NCI-H1105 (cell line): ENCODE measurements around the gene HS1BP3.

ENCODE experiments used
- DNase-seq: peaks from one replicate; lab custom pipeline; 2025; lab: John Stamatoyannopoulos, UW

HS1BP3 gene

DNA sequence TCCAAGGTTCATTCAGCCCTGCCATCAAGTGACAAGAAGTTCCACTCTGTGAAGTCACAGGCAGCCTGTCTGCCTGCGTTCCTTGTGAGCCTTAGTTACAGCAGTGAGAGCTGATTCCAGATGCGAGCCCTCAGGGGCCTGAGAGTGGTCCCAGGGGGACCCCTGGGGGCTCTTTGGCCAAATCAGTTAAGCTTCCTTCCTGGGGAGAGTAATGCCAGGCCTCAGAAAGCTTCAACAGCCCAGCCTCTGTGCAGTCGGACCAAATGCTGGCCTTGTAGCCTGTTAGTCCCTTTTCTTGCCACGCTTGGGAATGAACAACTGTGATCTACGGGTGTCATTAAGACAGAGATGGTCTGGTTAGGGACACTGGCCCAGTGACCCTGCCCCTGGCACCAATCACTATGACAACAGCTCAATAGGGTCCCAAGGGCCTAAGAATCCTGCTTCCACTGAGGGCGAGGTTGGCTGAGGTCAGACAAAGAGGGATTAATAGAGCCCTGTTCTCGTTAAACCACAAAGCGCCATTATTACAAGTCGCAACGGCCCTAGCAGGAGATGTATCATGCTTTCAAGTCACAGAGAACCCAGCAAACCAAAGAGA is 50.9 kb downstream of the HS1BP3 start:
- DNase-seq = no peak

DNA sequence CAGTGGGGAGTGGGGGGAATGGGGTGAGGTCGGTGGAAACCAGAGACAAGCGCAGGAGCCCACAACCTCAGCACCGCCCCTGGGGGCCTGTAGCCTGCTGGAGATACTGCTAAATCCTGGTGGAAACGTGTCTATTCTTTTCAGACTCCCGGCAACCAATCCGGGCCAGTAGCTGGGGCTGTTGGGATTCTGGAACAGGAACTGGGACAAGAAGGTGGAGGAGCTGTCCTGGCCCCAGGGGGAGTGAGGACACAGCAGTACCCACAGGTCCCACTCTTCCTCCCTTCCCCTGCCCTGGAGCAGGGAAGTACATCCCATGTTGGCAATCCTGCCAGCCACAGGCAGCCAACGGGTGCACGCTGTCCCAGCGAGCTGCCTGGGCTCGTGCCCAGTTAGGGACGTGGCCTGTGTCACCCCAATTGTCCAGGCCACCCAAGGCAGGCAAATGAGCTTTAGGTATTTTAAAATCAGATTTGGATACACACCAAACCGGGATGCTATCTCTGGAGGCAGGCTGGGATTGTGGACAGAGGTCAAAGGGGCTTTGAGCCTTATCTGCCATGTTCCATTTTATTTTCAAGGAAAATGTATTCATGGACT is 51.8 kb downstream of the HS1BP3 start:
- no peak for DNase-seq

DNA sequence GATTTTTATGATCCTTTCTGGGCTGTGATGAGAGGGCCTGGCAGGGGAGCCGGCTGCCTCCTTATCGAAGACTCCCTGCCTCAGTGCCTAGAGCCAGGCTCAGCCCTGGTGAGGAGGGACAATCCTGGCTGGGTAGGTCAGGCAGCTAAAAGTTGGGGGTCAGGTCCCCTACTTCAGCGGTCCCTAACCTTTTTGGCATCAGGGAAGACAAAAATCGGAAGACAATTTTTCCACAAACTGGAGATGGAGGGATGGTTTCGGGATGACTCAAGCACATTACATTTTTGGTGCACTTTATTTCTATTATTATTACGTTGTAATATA is 53.1 kb downstream of the HS1BP3 start:
- DNase-seq = no peak

DNA sequence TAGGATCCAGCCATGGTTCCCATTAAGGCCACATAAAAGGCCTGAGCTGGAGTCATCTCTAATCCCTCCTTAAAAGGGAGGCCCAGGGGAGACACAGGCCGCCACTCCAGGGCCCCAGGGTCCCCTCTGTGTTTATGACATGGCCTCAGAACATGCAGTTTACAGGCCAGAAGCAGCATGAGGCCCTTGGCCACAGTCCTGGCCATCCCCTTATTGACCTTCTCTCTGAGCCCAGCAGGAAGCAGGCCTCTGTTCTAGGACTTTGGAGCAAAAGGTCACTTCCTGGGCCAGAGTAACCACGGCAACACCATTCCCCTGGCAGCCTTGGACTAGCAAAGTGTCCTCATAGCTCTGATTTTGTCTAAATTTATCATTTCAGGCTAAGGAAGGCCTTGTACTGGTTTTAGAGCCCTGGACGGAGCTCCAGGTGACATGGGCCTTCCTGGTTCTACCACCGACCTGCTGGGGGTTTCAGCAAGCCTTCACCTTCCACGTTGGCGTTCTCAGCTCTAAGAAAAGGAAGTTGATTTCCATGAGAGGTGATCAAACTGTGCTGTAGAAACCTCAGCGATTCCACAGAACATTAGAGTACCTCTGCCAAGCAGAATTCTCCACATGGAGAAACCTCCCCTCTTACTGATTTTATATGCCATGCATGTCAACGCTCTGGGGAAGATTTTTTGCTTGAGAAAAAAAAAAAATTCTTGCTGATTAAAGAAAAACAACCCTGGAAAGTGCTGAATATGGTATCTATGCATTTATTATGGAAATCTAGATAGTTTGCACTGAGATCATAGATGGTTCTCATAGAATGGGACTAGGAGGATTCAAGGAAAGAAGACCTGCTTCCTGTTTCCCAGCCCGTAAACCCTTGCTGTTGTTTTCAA is 53.7 kb downstream of the HS1BP3 start:
- no peak for DNase-seq

DNA sequence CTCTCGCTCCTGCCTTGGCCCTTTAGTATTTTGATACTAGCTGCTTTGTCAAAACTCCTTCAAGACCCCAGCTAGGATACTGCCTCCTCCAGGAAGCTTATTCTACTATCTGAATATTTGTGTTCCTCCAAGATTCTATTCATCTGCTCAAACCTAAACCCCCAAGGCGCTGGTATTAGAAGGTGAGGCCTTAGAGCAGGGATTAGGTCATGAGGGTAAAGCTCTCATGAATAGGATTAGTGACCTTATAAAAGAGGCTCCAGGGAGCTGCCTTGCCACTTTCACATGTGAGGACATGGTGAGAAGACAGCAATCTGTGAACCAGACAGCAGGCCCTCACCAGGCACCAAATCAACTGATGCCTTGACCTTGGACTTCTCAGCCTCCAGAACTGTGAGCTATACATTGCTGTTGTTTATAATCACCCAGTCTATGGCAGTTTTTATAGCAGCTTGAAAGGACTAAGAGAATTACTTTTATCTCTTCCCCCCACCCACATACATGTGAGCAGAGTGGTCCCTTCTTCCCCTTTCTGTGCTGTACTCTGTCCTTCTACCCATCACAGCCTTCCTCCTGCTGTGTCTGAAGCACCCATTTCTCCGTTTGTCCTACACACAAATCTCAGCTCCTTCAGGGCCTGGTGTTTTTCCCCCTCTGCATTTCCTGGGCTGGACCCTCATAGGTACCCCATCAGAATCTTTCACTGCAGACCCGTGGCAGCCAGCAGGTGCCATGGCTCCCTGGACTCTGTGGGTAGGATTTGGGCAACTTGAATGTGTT is 54.5 kb downstream of the HS1BP3 start:
- DNase-seq = no peak

DNA sequence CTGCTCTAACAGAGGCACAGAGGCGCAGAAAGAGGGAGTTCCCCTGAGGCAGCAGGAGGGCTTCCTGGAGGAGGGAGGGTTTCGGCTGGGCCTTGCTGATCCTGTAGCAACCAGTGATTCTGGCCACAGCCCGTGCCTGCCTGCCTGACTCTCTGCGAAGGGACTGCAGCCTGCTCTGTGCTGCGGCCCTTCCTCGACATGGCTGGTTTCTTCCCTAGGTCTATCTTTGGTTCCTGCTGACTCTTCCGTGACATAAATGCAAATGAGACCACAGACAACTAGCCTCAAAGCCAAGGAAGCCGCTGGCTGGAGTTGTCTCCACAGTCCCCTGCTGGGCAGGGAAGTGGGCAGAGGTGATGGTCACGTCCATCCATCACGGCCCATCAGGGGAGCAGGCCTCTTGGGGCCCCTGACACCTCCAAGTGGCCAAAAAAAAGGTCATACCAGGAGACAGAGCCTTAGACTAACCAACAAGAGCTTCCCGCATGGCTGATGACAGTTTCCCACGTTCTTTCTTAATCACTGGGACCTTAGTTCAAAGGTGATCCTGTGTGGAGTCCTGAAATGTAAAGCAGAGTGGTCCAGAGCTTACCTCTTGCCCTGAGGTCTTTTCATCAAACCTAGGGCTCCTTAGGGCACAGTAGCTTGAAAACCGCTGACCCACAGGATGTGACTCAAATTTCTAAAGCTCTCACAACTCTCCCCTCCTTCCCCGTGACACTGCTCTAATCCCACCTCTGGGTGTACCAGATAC is 55.3 kb downstream of the HS1BP3 start:
- no peak for DNase-seq

DNA sequence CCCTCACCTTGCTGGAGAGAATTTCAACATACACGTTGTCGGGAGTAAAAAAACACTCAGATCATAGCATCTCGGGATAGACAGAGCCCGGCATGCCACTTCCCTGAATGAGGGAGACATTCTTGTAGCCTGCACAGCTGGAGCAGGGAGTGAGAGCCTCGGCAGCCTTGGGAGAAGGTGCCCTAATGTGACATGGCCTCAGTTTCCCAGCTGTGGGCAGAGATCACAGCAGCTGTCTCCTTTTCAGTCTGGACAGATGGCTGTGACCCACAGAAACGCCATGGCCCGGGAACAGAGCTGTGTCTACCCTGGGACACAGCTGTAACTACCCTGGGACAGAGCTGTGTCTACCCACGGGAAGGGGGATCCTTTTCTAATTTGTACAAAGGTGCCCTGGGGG is 55.9 kb downstream of the HS1BP3 start:
- DNase-seq = no peak

DNA sequence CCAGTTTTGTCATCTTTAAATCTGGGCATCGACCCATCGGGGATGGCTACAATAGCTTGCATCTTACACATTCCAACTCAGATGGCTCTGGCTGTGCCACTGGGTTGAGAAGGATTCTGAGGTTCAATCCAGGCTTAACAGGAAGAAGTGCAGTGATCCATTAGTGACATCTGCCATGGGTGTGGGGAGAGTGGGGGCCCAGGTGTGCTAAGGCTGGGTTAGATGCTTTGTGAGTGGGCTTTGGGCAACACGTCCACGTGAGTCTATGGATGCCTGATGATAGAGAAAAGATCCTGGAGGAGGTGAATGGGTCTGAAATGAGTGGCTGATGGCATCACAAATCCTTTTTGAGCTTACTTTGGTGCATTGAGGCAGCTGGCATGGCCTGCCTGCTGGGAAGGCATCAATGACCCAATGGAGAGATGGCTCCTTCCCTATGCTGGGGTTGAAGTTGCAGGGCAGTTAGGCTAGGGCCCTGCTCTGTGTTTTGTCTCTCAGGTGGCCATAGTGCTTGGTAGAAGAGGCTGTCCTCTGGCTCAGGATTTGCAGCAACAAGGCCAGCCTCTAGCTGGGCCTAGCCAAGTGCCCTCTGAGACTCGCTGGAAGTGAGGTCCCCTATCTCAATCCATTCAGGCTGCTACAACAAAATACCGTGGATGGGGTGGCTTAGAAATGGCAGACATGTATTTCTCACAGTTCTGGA is 56.7 kb downstream of the HS1BP3 start:
- no peak for DNase-seq

DNA sequence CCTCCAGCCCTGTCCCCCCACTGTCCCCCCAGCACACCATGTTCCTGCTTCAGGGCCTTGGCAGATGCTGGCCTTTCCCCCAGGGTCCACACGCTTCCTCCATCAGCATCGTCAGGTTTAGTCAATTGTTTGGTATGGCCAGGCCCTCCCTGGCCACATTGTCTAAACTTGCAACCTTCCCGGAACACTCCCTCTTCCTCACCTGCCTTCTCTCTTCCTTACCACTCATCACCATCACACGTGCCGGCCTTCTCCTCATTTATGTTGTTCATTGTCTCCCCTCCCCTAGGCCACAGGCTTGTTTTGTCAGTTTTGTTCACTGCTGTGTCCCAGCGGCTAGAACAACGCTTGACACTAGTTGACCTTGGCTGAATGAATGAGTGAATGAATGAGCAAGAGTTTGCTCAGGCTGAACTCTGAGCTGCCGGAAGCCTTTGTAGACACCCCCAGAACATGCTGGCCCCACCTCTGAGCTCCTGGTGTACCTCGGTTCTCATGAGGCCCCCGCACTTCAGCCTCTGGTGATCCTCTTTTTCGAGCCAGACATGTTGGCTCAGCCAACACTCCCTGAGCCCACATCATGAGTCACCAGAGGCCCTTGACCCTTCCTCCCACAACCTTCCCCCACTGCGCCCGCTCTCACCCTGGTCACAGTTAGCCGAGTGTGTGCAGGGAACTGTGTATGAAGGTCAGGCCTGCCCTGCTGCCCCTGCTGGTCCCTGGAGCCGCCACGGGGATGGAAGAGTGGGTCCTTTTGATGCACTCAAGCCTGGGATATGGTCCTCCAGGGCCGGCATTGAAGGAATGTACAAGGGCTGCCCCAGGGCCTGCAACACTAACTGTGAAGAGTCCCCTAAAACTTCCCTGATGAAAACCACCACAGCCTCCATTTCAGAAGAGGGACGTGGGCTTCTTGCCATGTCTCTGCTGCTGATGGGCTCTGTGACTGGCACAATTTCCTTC is 57.5 kb downstream of the HS1BP3 start:
- no peak for DNase-seq

DNA sequence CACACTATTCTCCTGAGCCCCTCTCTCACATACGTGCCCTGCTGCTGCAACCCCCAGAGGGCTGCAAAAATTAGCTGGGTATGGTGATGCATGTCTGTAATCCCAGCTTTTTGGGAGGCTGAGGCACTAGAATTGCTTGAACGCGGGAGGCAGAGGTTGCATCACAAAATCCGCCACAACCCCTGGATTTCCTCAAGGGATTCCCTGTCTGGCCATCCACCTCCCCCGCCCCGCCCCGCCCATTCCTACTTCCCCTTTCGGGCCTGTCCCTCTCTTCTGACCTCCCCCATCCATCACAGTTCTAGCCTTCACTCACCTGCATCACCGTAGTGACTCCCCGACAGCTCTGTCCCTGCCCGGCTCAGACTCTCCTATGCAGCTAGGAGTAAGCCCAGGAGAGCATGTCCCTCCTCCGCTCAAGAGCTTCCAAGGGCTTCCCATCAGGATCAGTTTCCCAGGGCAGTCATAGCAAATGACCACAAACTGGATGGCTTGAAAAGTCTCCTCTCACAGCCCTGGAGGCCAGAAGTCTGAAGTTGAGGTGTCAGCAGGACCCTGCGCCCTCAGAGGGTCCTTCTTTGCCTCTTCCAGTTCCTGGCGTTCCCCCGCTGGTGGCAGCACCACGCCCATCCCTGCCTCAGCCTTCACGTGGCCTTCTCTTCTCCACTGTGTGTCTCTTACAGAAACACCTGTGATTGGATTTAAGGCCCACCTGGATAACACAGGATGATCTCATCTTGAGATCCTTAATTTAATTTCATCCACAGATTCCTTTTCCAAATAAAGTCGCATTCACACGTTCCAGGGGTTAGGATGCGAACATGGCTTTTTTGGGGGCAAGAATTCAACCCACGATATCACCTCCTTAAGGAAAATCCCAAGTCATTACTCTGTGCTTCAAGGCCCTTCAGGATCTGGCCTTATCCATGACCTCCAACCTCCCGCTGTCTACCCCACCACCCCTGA is 58.5 kb downstream of the HS1BP3 start:
- DNase-seq = no peak

DNA sequence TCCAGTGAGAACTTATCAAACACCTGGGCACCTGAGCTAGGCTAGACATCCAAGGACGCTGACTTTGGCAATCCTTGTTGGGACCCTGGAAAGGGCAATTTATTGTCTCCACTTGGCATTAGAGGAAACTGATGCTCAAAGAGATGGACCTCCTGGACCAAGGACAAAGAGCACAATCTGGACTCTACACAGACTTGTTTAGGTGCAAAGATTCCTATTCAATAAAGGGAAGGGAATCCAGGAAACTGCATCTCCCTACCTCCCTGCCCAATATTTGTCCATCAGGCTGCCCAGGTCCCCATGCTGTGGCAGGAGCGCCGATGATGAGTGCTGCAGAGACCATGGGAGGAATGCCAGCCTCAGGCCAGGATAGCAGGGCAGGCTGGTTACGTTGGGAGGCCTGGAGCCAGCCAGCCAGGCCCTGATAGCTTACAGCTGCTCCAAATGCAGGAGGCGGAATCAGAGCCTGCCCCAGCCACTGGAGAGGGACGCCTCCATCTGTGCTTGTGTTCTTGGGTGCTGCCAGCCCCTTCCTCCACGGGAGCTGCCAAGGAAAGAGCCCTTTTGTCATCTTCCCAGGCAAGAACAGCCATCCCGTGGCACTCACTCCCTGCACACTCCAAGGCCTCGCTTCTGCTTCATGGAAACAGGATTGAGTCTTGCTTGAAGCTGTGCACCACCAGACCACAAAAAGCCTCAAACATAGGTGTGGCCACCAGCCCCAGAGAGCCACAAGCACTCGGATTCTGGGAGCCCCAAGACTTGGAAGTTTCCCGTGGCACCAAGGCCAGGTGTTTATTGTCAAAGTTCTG is 60.0 kb downstream of the HS1BP3 start:
- no peak for DNase-seq

DNA sequence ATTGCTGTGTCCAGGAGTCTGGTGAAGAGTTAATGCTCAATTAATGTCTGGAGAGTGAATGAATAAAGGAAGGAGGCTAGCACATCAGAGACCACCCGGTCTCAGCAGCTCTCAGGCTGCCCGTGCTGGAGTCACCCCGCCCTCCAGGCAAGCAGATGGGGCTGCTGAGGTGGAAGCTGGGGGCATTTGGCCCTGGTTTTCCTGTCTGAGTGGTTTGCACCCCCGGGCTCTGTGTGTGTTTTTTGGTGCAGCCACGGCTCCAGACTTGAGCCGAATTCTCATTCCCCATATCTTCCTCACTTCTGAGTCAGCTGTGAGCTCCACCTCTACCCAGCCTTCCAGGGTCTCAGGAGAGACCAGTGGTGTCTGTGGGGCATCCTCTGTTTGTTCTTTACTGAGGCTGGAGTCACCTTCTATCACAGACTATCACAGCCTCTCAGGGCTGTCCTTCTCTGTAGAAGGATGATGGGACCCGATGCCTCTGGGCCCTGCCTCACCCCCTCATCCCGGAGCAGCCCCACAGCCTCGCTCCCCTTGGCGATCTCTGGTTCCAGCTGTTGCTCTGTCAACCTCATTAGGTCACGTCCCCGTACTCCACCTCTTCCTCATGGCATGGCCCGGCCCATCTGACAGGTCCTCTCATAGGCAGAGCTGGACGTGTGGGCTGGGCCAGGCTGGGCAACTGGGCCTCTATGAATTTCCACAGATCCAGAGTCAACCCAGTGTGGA is 60.8 kb downstream of the HS1BP3 start:
- DNase-seq = no peak

DNA sequence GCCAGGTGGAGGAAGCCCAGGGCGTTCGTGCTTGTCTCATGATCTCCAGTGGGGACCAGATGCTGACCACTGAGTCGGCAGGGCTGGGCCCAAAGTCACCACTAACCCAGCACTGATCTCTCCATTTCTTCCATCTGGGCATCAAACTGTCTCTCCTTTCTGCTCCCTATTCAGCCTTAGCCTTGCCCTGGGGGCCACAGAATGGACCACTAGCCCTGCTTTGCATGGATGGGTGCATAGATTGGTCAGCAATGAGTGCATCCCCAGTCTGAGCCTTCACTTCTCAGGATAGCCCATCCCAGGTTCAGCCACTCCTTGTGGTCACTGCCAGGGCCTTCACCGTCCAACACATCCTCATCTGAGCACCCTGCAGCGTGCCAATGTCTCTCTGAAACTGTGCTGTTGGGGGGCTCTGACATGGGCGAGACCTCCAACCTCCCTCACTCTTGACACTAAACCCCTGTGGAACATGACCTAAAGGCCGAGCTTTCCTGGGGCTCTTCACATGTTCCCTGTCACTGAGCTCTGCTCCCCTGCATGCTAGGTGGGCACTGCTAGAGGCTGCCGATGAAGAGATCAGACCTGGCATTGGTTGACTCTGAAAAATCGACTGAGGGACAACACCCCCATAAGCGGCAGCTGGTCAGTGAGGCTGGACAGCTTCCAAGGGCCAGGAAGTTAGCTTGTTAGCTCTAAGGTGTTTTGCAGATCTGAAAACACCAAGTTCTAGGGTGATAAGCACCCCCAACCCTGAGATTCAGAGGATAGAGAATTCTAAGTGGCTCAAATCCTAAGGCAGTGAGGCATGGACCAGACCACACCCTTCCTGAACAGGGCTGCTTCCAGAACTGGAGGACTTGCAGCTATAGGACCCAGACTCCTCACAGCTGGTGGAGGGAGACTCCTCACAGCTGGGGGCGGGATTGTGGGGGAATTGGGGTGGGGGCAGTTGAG is 61.7 kb downstream of the HS1BP3 start:
- DNase-seq = no peak

DNA sequence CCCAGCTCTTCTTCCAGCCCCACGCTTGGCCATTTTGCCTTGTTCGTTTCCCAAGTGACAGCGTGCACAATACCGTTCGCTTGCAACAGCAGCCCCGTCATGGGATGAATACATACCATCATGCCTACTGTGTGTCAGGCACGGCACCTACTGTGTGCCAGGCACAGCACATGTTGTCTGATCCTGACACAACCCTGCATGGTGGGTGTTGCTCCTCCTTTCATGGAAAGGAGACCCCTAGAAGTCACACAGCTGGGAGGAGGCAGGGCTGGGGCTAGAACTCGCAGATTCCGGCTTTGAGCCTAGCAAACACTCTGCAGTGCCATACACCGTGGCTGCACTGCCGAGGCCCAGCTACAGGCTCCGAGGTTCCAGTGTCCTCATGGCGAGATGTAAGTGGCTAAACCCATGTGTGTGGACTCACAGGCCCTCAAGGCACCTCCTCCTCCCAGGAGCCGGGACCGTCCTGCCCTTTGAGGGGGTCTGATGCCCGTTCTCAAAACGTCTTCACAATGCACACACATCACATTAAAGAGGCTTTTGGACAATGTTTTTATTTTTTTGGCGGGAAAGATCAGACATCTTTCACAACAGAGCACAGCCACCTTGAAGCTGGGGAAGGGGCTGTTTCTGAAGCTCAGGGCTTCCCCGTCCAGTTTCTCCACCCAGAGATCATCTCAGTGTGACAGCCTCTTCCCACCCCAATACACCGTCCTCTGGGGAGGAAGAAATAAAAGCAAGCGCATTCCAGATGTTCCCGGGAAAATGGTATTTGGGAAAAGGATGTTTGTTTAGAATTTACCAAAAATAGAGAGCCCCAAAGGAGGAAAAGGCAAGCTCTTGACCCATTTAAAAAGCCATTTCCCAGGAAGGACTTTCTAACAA is 64.9 kb downstream of the HS1BP3 start:
- no peak for DNase-seq

DNA sequence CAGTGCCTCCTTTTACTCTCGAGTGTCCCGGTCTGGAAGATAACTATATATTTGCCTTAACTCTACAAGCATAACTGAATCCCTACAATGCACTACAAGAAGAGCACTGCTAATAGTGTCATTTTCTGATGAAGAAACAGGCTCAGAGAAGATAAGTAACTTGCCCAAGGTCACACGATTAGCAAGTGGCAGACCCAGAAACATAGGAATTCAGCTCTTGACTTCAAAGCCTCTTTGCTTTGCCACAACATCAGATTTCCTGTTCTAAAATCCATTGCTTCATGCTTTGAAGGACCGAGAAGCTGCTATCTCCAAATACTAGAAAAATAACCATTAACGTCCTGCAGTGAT is 65.6 kb downstream of the HS1BP3 start:
- DNase-seq = no peak
